ENCODE results near the gene OTUD5. TPM values are rescaled to one million over a fixed set of nuclear protein-coding genes. Genes with fewer than 3 reads are reported as not detected.

Gene OTUD5
- total and polyA plus RNA-seq, 7 donors, result 17.5 to 38.7 (median 28.3) TPM

DNA sequence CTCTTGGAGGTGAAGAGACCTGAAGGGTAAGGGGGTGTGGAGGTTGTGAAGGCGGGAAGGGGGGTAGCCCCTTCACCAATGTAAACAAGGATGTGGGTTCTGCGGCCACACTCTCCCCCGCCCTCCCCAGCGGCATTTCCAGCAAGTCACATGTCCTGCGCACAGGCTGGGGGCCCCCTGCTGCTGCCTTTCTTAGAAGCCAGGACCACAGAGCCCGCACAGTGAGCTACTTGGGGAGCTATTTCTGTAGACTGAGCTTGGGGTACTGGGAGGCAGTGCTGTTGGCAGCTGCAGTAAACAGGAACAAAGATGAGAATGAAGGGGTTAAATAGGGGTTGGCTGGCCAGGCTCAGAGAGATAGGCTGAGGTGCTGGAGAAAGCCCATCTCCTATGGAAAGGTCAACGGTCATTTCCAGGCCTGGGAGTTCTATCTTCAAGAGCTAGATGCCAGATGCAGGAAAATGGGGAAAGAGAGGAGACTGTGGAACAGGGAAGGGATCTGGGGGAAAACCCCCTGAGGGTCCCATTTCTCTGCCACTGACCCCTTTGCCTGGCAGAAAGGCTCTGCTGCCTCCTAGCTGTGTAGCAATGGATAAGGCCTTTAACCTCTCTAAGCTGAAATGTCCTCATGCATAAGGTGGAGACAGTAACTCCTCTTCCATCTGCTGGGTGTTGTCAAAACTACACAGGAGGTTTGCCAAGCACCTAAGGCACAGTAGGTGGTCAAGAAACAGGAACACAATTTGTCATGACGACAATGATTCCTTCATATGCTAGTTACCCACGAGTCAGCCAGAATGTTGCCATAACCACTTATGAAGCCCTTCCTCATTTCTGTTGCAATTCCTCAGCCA is 20.1 kb downstream of the OTUD5 start:
- H3K27ac ChIP-seq, result no peak overlapping the region
- ATAC-seq, result peak in 3 of 4 donors; percentile 12 to 35 (median 28)
- H3K4me3 ChIP-seq, result no peak overlapping the region
- TF ChIP-seq, protein P1, sequence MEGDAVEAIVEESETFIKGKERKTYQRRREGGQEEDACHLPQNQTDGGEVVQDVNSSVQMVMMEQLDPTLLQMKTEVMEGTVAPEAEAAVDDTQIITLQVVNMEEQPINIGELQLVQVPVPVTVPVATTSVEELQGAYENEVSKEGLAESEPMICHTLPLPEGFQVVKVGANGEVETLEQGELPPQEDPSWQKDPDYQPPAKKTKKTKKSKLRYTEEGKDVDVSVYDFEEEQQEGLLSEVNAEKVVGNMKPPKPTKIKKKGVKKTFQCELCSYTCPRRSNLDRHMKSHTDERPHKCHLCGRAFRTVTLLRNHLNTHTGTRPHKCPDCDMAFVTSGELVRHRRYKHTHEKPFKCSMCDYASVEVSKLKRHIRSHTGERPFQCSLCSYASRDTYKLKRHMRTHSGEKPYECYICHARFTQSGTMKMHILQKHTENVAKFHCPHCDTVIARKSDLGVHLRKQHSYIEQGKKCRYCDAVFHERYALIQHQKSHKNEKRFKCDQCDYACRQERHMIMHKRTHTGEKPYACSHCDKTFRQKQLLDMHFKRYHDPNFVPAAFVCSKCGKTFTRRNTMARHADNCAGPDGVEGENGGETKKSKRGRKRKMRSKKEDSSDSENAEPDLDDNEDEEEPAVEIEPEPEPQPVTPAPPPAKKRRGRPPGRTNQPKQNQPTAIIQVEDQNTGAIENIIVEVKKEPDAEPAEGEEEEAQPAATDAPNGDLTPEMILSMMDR (IDR thresholded peaks at IDR 0.05), result no peak
- DNase-seq, result peak; percentile 24 to 68
- no peaks in the 10 kb centered on the region for H3K27me3 ChIP-seq (ENCODE audit: insufficient read depth in 3 of 3, low read length in 2 of 3)
- H3K4me1 ChIP-seq, result peaks cover 6% of the 10 kb centered on the region
- no peaks in the 10 kb centered on the region for H3K9me3 ChIP-seq
- peaks cover 3 to 28% of the 10 kb centered on the region in 2 donors for H3K36me3 ChIP-seq (ENCODE audit: insufficient read depth in 1 of 2, low read depth in 1 of 2)
- intact Hi-C loops (cut with DNase I), result no loop called here
- WGBS, 3 donors, result 50 to 73% (median 56%) methylated on average over 9 of the region's 9 CpGs

DNA sequence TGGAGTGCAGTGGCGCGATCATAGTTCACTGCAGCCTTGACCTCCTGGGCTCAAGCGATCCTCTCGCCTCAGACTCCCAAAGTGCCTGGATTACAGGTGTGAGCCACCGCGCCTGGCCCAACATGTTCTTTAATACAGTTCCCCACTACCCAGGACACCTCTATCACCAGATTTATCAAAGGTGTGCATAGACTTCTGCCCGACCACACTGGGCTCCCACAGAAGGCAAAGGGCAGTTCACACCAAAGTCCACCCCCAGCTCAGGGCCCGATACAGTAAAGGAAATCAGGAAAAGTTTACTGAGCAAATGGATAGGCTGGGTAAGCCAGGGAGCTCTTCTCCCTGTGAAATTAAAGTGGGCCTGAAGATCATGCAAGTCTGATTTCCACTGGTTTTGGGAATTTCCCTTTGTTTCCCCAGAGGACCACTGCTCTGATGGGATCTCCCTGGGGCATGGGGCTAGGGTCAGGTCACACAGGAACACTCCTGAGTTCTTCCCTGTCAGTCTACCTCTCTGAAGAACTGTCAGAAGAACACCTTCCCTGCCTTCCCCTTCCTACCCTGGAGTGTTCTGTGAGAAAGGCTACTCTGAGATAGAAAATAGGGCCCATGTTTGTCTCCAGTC is 20.9 kb downstream of the OTUD5 start:
- Histone ChIP-seq H3K27ac (no peak overlapping the region), H3K36me3 (ENCODE audit: insufficient read depth in 1 of 2, low read depth in 1 of 2) (peaks cover 3 to 35% of the 10 kb centered on the region in 2 donors), H3K4me1 (peaks cover 6% of the 10 kb centered on the region), H3K4me3 (no peak overlapping the region), H3K27me3 (ENCODE audit: insufficient read depth in 3 of 3, low read length in 2 of 3) (no peaks in the 10 kb centered on the region), H3K9me3 (no peaks in the 10 kb centered on the region)
- ATAC-seq (no peak), DNase-seq (no peak)
- WGBS, 3 donors, result 88 to 93% (median 89%) methylated on average over 8 of the region's 8 CpGs
- TF ChIP-seq, protein P1 (IDR thresholded peaks at IDR 0.05), result no peak
- intact Hi-C loops (cut with DNase I), result no loop called here

DNA sequence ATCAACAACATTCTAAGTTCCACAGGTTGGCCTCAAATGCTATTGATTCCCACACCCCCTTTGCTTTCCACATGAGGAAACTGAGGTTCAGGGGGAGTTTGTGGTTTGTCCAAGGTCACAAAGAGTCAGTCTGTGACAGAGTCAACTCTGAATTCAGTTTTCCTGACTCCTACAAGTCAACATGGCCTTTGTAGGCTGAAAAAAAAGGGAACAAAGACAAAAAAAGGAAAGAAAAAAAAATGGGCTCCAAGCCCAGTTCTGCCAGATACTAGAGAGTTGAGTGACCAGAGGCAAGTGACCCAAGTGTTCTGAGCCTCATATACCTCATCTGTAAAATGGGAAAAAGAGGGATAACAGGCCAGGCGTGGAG is 22.1 kb downstream of the OTUD5 start:
- peaks cover 6% of the 10 kb centered on the region for H3K4me1 ChIP-seq
- 95 to 100% (median 95%) methylated on average over 1 of the region's 1 CpG for WGBS, 3 donors
- DNase-seq, result no peak
- ATAC-seq, result no peak
- TF ChIP-seq, protein P1 (IDR thresholded peaks at IDR 0.05), result no peak
- intact Hi-C loops (cut with DNase I), result no loop called here
- H3K27me3 ChIP-seq (ENCODE audit: insufficient read depth in 3 of 3, low read length in 2 of 3), result no peaks in the 10 kb centered on the region
- H3K36me3 ChIP-seq (ENCODE audit: insufficient read depth in 1 of 2, low read depth in 1 of 2), result peaks cover 3 to 46% of the 10 kb centered on the region in 2 donors
- no peaks in the 10 kb centered on the region for H3K9me3 ChIP-seq
- no peak overlapping the region for H3K27ac ChIP-seq
- no peak overlapping the region for H3K4me3 ChIP-seq

DNA sequence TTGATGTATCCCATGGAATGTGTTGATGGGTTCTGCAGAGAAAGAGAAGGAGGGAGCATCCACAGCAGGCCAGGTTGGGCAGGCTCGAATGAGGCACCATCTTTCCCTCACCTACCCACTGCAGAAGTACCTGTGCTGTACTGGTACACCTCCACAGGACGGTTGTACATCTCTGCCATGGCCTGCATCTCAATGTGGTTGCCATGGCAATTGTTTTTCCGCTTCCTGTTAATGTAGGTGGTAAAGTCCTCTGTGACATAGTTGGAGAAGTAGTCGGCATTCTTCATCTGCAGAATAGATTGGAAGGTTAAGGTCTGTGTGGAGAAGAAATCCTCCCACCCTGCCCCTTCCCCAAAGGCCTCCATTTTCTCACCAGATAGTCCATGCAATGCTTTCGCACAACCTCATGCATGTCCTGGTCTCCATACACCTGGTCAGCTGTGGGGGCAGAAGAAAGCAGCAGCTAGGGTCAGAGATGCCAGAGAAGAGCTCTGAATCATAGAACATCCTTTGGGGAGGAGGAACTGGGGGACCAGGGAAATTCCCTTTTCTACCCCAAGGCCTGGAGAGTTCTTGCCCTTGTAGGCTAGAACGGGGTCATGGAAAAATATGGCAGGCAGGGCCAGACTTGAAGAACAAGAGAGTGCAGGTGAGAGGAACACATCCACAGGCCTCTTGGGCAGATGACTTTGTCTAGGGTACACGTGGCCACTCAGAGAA is 22.7 kb downstream of the OTUD5 start:
- no peak overlapping the region for H3K4me3 ChIP-seq
- H3K9me3 ChIP-seq, result no peaks in the 10 kb centered on the region
- ATAC-seq (no peak), DNase-seq (no peak)
- no peaks in the 10 kb centered on the region for H3K27me3 ChIP-seq (ENCODE audit: insufficient read depth in 3 of 3, low read length in 2 of 3)
- 67 to 87% (median 84%) methylated on average over 6 to 7 of the region's 7 CpGs for WGBS, 3 donors
- TF ChIP-seq, protein P1 (IDR thresholded peaks at IDR 0.05), result no peak
- no peak overlapping the region for H3K27ac ChIP-seq
- H3K36me3 ChIP-seq (ENCODE audit: insufficient read depth in 1 of 2, low read depth in 1 of 2), result peaks cover 3 to 51% of the 10 kb centered on the region in 2 donors
- peaks cover 6% of the 10 kb centered on the region for H3K4me1 ChIP-seq
- intact Hi-C loops (cut with DNase I), result no loop called here
